ENCODE data around the gene TCEAL1. TPM values are rescaled to one million over a fixed set of nuclear protein-coding genes. Genes with fewer than 3 reads are reported as not detected.

TCEAL1 gene
- total and polyA plus RNA-seq, 2 of the 13 experiments (the other 11 are each of a cell fraction or from before 2014, with no cell fraction given) = 11.2 to 14.8 TPM

GRCh38 chrX:103628386-103629317 is at the start of gene TCEAL1 (continued):
- TF ChIP-seq RFXAP (CRISPR knock-in tag; IDR thresholded peaks at IDR 0.05; ENCODE audit: borderline replicate concordance) (no peak), NFE2 (CRISPR knock-in tag; IDR thresholded peaks at IDR 0.05) (no peak), CBX2 (IDR thresholded peaks at IDR 0.05; ENCODE audit: low read depth, low read length) (no peak), CBX2 (CRISPR knock-in tag; IDR thresholded peaks at IDR 0.05; ENCODE audit: low read depth) (no peak), MED8 (CRISPR knock-in tag; IDR thresholded peaks at IDR 0.05; ENCODE audit: insufficient replicate concordance) (no peak), HOXA7 (CRISPR knock-in tag; IDR thresholded peaks at IDR 0.05) (no peak), ARID4A (CRISPR knock-in tag; IDR thresholded peaks at IDR 0.05; ENCODE audit: borderline replicate concordance) (peak; percentile 38; the same call in 1 of the 2 replicates)

- H3K9me3 ChIP-seq (ENCODE audit: low read length) = no peaks in the 10 kb centered on the region
- no peak overlapping the region for H3K27ac ChIP-seq (ENCODE audit: extremely low read length, insufficient read depth, low read length)
- 0 out of 2 replicates have a peak, but pooled peaks cover 7% of the 10 kb centered on the region for H3K4me1 ChIP-seq (ENCODE audit: insufficient read depth, low read length)
- no peak overlapping the region for H2AFZ ChIP-seq (ENCODE audit: low read length)
- H3K4me2 ChIP-seq (ENCODE audit: low read depth, low read length) = peak overlapping the region; percentile 49
- ChIA-PET CTCF (ENCODE audit: low intra/inter-chr PET ratio, low total read pairs) (no interaction called here), POLR2A (no interaction called here)
- no peak for FAIRE-seq
- no peak for ATAC-seq
- no TSS peak for BruUV-seq (replicated peaks)
- no peaks in the 10 kb centered on the region for H3K27me3 ChIP-seq (ENCODE audit: control insufficient read depth in 1 of 2, insufficient read depth in 2 of 2, low read length in 2 of 2)
- no peak for DNase-seq (ENCODE audit: low spot score)
- H3K4me3 ChIP-seq (replicated peaks in 1 of 3; ENCODE audit: insufficient read depth in 1 of 3, low read depth in 2 of 3, low read length in 3 of 3) = 0 out of 6 replicates have a peak overlapping the region, but pooled peaks of 1 of the 3 experiments have one; percentile 64
- H3K36me3 ChIP-seq (replicated peaks in 1 of 2; ENCODE audit: control insufficient read depth in 1 of 2, insufficient read depth in 2 of 2, low read length in 2 of 2) = no peaks in the 10 kb centered on the region
- 79% methylated on average over 3 of the region's 3 CpGs for WGBS (ENCODE audit: low lambda C conversion rate)
- peaks cover 3% of the 10 kb centered on the region for H3K79me2 ChIP-seq (ENCODE audit: insufficient read depth, low read length)
- intact Hi-C loops (cut with micrococcal nuclease; ENCODE audit: unreplicated experiment) = no loop called here
- no peak overlapping the region for H3K9ac ChIP-seq (ENCODE audit: insufficient read depth, low read depth, low read length)
- H4K20me1 ChIP-seq (ENCODE audit: insufficient read depth, low read length) = no peaks in the 10 kb centered on the region
- in situ Hi-C loops (cut with HindIII; ENCODE audit: extremely low pct_ligation_motif_present, low pct_unique_long_range_greater_than_20kb) = no loop called here
- TF ChIP-seq DMAP1 (CRISPR knock-in tag; IDR thresholded peaks at IDR 0.05) = no peak
- no peak for TF ChIP-seq ZNF432 (CRISPR knock-in tag; IDR thresholded peaks at IDR 0.05; ENCODE audit: borderline replicate concordance)
- TF ChIP-seq DRAP1 (CRISPR knock-in tag; IDR thresholded peaks at IDR 0.05) = no peak
- no peak for TF ChIP-seq ZSCAN12 (CRISPR knock-in tag; IDR thresholded peaks at IDR 0.05)
- TF ChIP-seq DZIP1 (CRISPR knock-in tag; IDR thresholded peaks at IDR 0.05) = no peak
- no peak for TF ChIP-seq RBM39 (IDR thresholded peaks at IDR 0.05; ENCODE audit: low read depth, low read length, poor library complexity, severe bottlenecking)
- no peak for TF ChIP-seq SUZ12 (IDR thresholded peaks at IDR 0.05; ENCODE audit: low read depth, low read length)
- TF ChIP-seq IRF2 (CRISPR knock-in tag; IDR thresholded peaks at IDR 0.05) = no peak
These were observed 44.2 kb upstream of the TCEAL1 start for GRCh38 chrX:103584596-103584995.
